ENCODE results near the gene ANKS4B.

- TF ChIP-seq CTCF (IDR thresholded peaks at IDR 0.05) (peak; percentile 97), ZFX (IDR thresholded peaks at IDR 0.05; ENCODE audit: borderline replicate concordance) (no peak)
These were observed 44.6 kb downstream of the ANKS4B start, which contains the start of gene CRYM for GRCh38 chr16:21277927-21278706.
